ENCODE data around the gene C12orf42. TPM values are rescaled to one million over a fixed set of nuclear protein-coding genes. Genes with fewer than 3 reads are reported as not detected.

The C12orf42 gene
- not detected in 2 replicates for total RNA-seq (2014; rRNA removed; shearing (Covaris generic))
- not detected in 2 replicates for polyA plus RNA-seq (2014; cell fraction: nucleus; rRNA removed)

GRCh38 chr12:103495469-103496456 is at the start of gene C12orf42:
C12orf42 (minus strand) TSS chr12:103495968; CDS start chr12:103478426, 17,542 bp downstream.
- DNase-seq (ENCODE audit: extremely low read depth, low read depth): peak; percentile 53

- DNase-seq (ENCODE audit: extremely low read depth, low read depth): no peak
Observed at GRCh38 chr12:103542078-103542477, 46.3 kb upstream of the C12orf42 start.

DNA sequence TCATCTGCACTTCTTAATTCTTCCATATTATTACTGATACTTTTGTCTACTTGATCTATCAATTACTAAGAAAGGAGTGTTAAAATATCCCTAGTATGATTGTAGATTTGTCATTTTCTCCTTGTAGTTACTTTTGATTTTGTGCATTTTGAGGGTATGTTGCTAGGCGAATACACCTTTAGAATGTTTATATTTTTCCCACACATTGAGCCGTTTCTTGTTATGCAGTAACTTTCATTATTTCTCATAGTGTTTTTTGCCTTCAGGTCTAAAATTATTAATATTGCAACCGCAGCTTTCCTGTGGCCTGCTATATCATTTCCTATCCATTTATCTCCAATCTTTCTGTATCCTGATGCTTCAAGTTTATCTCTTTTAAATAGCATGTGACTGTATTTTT is 44.6 kb upstream of the C12orf42 start:
- no peak for DNase-seq (ENCODE audit: extremely low read depth, low read depth)

- no peak for DNase-seq (ENCODE audit: extremely low read depth, low read depth)
Observed at GRCh38 chr12:103538397-103538796, 42.6 kb upstream of the C12orf42 start.

- DNase-seq (ENCODE audit: extremely low read depth, low read depth): no peak
Observed at GRCh38 chr12:103530307-103531066, 34.7 kb upstream of the C12orf42 start.

DNA sequence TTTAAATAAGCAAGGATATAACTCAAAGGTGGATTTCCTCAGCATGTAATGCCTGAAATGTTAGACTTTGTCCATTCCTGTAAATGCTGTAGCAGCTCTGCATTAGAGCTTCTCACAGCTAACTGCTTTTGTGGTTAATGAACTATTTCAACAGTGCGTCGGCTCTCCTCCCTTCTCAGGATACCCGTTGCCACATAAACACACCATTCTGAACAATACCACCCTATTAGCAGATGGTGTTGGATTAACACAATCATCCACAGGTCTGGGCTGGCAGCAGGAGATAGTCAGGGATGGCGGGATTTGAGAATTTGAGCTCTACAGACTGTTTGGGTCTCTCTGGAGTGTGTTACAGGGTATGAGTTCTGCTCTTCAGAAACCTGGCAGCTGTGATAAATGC is 33.5 kb upstream of the C12orf42 start:
- DNase-seq (ENCODE audit: extremely low read depth, low read depth): no peak

GRCh38 chr12:103524238-103524875 is 28.6 kb upstream of the C12orf42 start:
- no peak for DNase-seq (ENCODE audit: extremely low read depth, low read depth)

DNA sequence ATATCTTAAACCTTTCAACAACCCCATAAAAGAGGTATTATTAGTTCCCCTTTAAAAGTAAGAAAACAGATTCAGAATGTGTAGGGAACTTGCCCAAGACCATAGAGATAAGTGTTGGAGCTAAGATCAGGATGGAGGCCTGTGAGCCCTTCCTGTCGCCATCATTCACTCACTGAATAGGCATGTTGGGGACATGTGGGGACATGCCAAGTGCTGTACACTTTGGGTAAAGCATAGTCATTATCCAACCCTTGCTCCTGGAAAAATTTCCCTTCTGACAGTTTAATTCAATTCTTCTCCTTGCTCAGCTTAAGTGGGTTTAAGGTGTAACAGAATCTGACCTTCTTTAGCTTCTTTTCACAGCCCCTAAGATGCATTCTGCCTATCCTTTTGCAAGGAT is 28.0 kb upstream of the C12orf42 start:
- no peak for DNase-seq (ENCODE audit: extremely low read depth, low read depth)

DNA sequence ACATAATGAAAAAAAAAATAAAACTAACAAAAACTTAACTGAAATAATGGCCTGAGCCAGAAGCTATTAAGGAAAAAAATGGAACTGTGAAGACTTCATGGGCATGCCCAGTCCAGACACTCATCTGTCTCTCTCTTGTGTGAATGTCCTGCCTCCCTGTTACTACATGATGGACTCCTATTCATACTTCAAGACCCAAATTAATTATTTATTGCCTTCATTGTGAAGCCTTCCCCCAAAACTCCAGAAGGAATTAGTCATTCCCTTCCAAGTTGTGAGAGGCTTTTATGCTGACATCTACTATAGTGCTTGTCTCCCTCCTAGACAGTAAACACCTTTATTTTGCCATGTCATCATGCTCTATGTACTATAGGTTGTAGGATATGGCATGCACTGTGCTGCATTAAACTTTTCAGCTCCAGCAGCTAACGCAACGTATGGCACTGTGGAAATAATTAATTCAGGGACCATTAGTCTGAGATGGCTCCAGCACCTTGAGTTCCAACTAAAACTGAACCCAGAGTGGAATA is 25.0 kb upstream of the C12orf42 start:
- no peak for DNase-seq (ENCODE audit: extremely low read depth, low read depth)

DNA sequence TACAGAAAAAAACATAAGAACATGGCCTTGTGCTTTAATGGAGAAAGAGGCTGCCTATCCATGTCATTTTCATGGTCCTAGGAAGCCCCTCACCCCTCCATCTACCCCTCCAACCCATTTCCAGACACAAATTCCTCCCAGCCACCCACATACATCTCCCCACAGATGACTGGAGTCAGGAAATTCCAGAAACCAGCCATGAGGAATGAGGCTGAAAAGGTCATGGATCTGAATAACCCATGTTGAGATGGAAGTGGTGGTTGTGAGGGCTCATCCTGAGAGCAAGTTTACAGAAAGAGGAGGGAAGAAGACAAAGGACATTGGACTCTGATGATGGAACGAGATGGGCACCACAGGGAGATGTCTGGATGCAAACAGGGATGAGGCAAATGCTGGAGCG is 23.9 kb upstream of the C12orf42 start:
- DNase-seq (ENCODE audit: extremely low read depth, low read depth): no peak

- no peak for DNase-seq (ENCODE audit: extremely low read depth, low read depth)
Observed at GRCh38 chr12:103518899-103519298, 23.1 kb upstream of the C12orf42 start.

DNA sequence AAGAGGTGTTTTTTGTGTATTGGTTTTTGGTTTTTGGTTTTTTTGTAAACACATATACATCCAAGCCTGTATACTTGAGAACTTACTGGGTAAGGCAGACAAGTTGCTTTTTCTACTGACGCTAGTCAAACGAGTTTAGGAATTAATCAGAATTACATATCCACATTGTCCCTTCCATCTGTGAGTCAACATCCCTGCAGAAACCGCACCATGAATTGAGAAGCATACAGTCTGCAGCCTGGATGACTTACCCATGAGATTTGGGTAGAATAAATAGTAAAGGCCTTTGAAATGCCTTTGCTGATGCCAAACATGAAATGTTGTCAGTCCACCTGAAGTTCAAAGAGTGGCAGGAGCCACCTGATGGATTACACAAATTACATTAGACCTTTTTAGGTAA is 21.4 kb upstream of the C12orf42 start:
- DNase-seq (ENCODE audit: extremely low read depth, low read depth): no peak

DNA sequence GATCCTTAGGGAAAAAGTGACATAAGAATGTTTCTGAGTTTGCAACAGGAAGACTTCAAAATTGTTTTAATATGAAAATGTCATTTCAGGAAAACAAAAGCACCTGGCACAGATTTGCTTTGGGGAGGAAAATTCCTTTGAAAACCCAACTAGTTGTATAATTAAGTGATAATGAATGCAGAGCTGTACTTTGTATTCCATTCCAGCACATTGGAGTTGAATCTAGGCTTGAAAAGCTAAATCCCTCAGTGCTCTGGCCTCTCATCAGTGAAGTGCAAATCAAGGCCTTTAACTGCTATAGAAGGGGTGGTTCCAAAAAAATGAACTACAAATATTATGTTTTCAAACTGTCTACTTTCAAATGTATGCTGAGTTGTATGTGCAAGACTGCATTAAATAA is 19.6 kb upstream of the C12orf42 start:
- DNase-seq (ENCODE audit: extremely low read depth, low read depth): no peak

DNA sequence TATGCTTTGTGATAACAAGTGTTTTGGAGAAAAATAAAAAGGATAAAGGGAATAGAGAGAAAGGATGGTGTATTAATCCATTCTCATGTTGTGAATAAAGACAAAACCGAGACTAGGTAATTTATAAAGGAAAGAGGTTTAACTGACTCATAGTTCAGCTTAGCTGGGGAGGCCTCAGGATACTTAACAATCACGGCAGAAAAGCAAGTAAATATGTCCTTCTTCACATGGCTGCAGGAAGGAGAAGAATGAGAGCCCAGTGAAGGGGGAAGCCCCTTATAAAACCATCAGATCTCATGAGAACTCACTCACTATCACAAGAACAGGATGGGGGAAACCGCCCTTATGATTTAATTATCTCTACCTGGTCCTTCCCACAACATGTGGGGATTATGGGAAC is 18.1 kb upstream of the C12orf42 start:
- no peak for DNase-seq (ENCODE audit: extremely low read depth, low read depth)

DNA sequence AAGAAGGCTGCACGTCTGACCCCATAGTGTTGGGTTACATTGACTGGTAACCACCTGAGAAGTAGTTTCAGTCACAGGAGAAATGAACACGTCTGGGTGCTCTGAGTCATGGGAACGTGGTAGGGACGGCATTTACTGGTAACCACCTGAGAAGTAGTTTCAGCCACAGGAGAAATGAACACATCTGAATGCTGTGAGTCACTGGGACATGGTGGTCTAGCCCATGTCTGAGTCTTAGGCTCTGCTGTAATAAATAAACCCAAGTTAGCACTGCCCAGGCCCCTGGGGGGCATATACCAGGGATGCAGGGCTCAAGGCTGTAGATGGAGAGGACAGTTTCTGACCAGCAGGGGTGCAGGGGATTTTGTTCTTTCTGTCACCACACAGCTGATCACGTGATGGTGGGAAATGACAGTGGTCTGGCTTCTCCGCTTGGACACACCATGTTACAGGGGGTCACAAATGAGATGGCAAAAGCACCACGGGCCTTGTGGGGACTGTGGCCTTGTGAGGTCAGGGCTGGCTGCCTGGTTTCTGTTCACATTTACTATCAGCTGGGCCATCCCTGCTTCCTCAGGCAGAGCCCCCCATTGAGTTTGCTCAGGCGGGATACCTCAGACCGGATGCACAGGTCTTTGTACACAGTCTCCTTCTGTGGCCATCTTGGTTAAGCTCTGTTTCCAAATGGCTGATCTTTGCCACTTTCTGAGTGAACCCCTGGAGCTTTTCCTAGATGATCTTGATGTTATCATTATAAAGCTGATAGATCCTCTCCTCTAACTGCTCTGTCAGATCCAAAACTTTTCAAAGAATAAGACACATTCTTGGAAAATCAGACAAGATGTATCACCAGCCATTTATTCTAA is 9.8 kb upstream of the C12orf42 start:
- no peak for DNase-seq (ENCODE audit: extremely low read depth, low read depth)

DNA sequence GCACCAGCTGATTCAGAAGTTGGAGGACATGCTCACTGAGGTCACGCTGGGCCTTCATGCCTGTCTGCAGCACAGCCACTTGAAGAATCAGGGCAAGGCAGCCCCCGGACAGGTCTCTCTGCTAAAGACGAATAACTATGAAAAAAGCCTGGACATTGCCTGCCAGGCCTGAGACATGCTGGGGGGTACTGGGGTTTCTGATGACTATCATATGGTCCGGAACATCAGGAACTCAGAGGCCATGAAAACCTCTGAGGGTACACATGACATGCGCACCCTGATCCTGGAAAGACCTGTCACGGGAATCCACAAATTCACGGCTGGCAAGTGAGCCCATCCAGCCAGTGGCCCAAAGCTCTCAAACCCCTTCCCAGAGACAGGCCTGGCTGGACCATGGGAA is 8.8 kb upstream of the C12orf42 start:
- DNase-seq (ENCODE audit: extremely low read depth, low read depth): no peak

GRCh38 chr12:103503546-103504480 is 8.0 kb upstream of the C12orf42 start:
- DNase-seq (ENCODE audit: extremely low read depth, low read depth): no peak

DNA sequence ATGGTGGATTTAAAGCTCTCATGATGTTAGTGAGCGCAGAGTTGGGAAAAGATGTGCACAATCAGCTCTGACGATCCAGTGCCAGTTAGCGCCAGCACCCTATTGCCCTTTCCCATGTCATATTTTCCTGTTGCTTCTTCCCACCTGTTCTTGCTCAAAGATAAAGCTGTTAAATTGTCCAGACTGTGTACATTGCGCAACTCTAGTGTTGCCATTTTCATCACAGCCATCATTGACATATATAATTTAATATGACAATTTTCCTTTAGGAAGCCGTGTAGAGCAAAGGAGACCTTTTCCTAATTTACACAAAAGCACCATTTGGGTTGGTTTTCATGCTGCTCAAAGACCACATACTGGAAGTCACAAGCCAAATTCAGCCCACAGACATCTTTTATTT is 5.7 kb upstream of the C12orf42 start:
- DNase-seq (ENCODE audit: extremely low read depth, low read depth): no peak

DNA sequence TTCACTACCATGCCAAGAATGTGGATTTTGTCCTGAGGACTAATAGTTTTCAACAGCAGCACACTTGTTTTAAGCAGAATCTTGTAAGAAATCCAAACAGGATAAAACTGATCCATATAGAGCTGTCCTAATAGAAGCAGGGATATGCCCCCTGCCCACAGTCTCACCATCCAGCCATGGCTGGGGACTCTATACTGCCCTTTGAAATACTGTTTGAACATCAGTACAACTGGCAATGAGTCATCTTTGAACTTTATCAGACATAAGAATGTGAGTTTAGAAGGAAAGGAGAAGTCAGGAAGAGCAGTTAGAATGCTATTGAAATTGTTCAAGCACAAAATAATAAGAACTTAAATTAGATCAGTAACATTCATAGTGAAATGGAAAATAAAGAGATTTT is 3.8 kb upstream of the C12orf42 start:
- DNase-seq (ENCODE audit: extremely low read depth, low read depth): no peak
